ENCODE data around the gene FAP. TPM values are rescaled to one million over a fixed set of nuclear protein-coding genes. Genes with fewer than 3 reads are reported as not detected.

The FAP gene
- total RNA-seq, 4 donors from 2014 or later: 1.9 to 2.6 (median 2.3) TPM; not detected in 1

DNA sequence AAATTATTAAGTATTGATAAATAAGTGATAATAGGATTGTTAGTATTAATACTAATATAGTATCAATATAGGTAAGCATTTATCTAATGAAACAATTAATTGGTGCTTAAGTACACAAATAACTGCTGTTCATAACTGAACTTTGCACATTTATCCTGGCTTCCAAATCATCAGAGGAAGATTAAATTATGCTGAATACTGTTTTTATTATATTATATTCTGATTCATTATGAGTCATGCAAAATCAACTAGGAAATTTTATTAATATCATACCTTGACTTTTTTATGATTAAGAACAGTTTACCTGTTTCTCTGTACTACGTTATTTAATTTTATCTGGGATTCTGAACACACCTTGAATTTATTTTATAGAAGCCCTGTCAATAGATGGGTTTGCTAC lies 42.6 kb downstream of the FAP start:
- H3K36me3 ChIP-seq: no peaks in the 10 kb centered on the region
- H3K27ac ChIP-seq: no peak overlapping the region
- TF ChIP-seq POLR2A (IDR thresholded peaks at IDR 0.05): no peak
- TF ChIP-seq CTCF (IDR thresholded peaks at IDR 0.05): no peak
- no peaks in the 10 kb centered on the region for H3K9me3 ChIP-seq
- no peak overlapping the region for H3K4me3 ChIP-seq
- H3K27me3 ChIP-seq: no peaks in the 10 kb centered on the region
- H3K4me1 ChIP-seq: peaks cover 0 to 2% (median 0%) of the 10 kb centered on the region in 4 donors
- DNase-seq: no peak

- Histone ChIP-seq H3K36me3 (no peaks in the 10 kb centered on the region), H3K4me1 (peaks cover 0 to 2% (median 0%) of the 10 kb centered on the region in 4 donors), H3K27ac (no peak overlapping the region), H3K27me3 (no peaks in the 10 kb centered on the region), H3K4me3 (no peak overlapping the region), H3K9me3 (no peaks in the 10 kb centered on the region)
- TF ChIP-seq CTCF (IDR thresholded peaks at IDR 0.05) (no peak), POLR2A (IDR thresholded peaks at IDR 0.05) (no peak)
- DNase-seq: no peak
Measured at GRCh38 chr2:162199913-162200312, 43.3 kb downstream of the FAP start.

DNA sequence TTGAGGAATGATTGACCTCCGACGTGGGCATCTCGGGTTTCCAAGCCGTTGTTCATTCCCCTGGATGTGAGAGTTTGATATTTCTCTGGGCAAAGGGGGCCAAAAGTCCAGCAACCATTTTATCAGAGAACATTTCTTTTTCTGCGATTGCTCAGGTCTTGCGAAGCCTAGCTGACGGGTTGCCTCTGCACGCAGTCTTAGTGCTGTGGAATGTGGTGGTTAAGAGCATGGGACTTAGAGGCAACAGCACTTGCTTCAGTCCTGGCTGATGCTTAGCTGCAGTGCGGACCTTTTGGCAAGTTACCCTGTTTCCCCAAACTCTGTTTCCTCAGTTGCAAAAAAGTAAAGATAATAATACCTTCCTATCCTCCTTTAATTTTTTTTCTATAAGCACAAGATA lies 45.0 kb downstream of the FAP start:
- no peak for DNase-seq
- Histone ChIP-seq H3K27me3 (no peaks in the 10 kb centered on the region), H3K4me1 (peaks cover 0 to 2% (median 0%) of the 10 kb centered on the region in 4 donors), H3K9me3 (no peaks in the 10 kb centered on the region), H3K27ac (no peak overlapping the region), H3K36me3 (no peaks in the 10 kb centered on the region), H3K4me3 (no peak overlapping the region)
- no peak for TF ChIP-seq POLR2A (IDR thresholded peaks at IDR 0.05)
- no peak for TF ChIP-seq CTCF (IDR thresholded peaks at IDR 0.05)

GRCh38 chr2:162197069-162197825 lies 46.0 kb downstream of the FAP start:
- Histone ChIP-seq H3K36me3 (no peaks in the 10 kb centered on the region), H3K27me3 (no peaks in the 10 kb centered on the region), H3K27ac (no peak overlapping the region), H3K9me3 (no peaks in the 10 kb centered on the region), H3K4me3 (no peak overlapping the region), H3K4me1 (peaks cover 0 to 2% (median 0%) of the 10 kb centered on the region in 4 donors)
- no peak for TF ChIP-seq CTCF (IDR thresholded peaks at IDR 0.05)
- no peak for TF ChIP-seq POLR2A (IDR thresholded peaks at IDR 0.05)
- DNase-seq: no peak

GRCh38 chr2:162196638-162197037 lies 46.6 kb downstream of the FAP start:
- no peak overlapping the region for H3K27ac ChIP-seq
- H3K9me3 ChIP-seq: no peaks in the 10 kb centered on the region
- DNase-seq: no peak
- no peak overlapping the region for H3K4me3 ChIP-seq
- no peak for TF ChIP-seq CTCF (IDR thresholded peaks at IDR 0.05)
- no peak for TF ChIP-seq POLR2A (IDR thresholded peaks at IDR 0.05)
- peaks cover 0 to 2% (median 0%) of the 10 kb centered on the region in 4 donors for H3K4me1 ChIP-seq
- H3K27me3 ChIP-seq: no peaks in the 10 kb centered on the region
- no peaks in the 10 kb centered on the region for H3K36me3 ChIP-seq
